Lung (tissue), 12 donors: ENCODE results near the gene MARK4. TPM values are rescaled to one million over a fixed set of nuclear protein-coding genes. Genes with fewer than 3 reads are reported as not detected.

Source experiments
- ATAC-seq: fragments of 200-7000 bp; cut with Tn5 transposase; one replicate; pipeline ENCODE4 v1.9.1; 2020; ENCODE audit warnings: moderate number of reproducible peaks; ENCODE audit not compliant: insufficient read depth, low FRiP score
- DNase-seq, 3 donors: peaks; one replicate each; pipeline ENCODE4 v3.0.0-alpha.2; 2013 to 2017
- H3K27ac ChIP-seq, 2 donors: one replicate each; pipeline ENCODE4 v1.5.1; 2013; ENCODE audit warnings: mild to moderate bottlenecking in 2 of 2, moderate library complexity in 2 of 2, control low read depth in 1 of 2, inconsistent platforms in 1 of 2, low read depth in 1 of 2, low read length in 1 of 2
- H3K27me3 ChIP-seq, 3 donors: one replicate each; pipeline ENCODE4 v1.5.1; 2013; ENCODE audit warnings: low read length in 2 of 3; ENCODE audit not compliant: control insufficient read depth in 3 of 3, insufficient read depth in 3 of 3
- H3K36me3 ChIP-seq, 4 donors: one replicate each; pipeline ENCODE4 v1.5.1; 2013; ENCODE audit warnings: low read length in 4 of 4, mild to moderate bottlenecking in 1 of 4, moderate library complexity in 1 of 4; ENCODE audit not compliant: control insufficient read depth in 4 of 4, insufficient read depth in 4 of 4
- H3K4me1 ChIP-seq, 5 donors: one replicate each; pipeline ENCODE4 v1.5.1; 2013; ENCODE audit warnings: low read length in 5 of 5, mild to moderate bottlenecking in 2 of 5, moderate library complexity in 1 of 5; ENCODE audit not compliant: control insufficient read depth in 5 of 5, insufficient read depth in 5 of 5
- H3K4me3 ChIP-seq: one replicate; pipeline ENCODE4 v1.5.1; 2013; ENCODE audit warnings: mild to moderate bottlenecking, control low read depth, moderate library complexity
- H3K9ac ChIP-seq, 2 donors: one replicate each; pipeline ENCODE4 v1.5.1; 2013; ENCODE audit warnings: low read length in 2 of 2, control low read depth in 1 of 2; ENCODE audit not compliant: insufficient read depth in 1 of 2
- H3K9me3 ChIP-seq, 4 donors: one replicate each; pipeline ENCODE4 v1.5.1; 2013; ENCODE audit warnings: low read length in 3 of 4, mild to moderate bottlenecking in 1 of 4, moderate library complexity in 1 of 4; ENCODE audit not compliant: control insufficient read depth in 4 of 4, insufficient read depth in 3 of 4
- CTCF ChIP-seq: IDR thresholded peaks from 2 replicates; pipeline ENCODE4 v1.5.1; 2012; ENCODE audit warnings: mild to moderate bottlenecking; ENCODE audit errors: control extremely low read depth, extremely low read depth
- WGBS, 2 donors: extraction: QIAGEN DNeasy Blood & Tissue Kit; methylation state at CpG; one replicate each; pipeline ENCODE4 v1.1.7; 2013; 5-methylcytosine and 5-hydroxymethylcytosine counted together
- polyA plus RNA-seq, 2 donors: library from polyadenylated mRNA; stranded (reverse); fragments of 200-250 nt; gene quantifications; one replicate each; pipeline ENCODE4 v1.2.1, GENCODE V29; 2013
- total RNA-seq, 2 donors: library from RNA; depleted of rRNA in 1 of 2; stranded (reverse); fragments of >200 nt in 1 of 2; gene quantifications; one replicate each; pipeline ENCODE4 v1.2.1, GENCODE V29; 2014 to 2021
- donor health status: control.
- donor health status: control.
- donor health status: Bipolar disorder and iron deficiency.
- donor health status: healthy.
- donor health status: DM: yes; HTN: yes; CAD: no.

MARK4 gene
- total and polyA plus RNA-seq, 4 donors = 12.6 to 47.0 (median 20.6) TPM

- H3K27me3 ChIP-seq = no peaks in the 10 kb centered on the region
- 71 to 77% methylated on average over 12 of the region's 12 CpGs for WGBS, 2 donors
- no peak overlapping the region for H3K4me3 ChIP-seq
- no peak overlapping the region for H3K27ac ChIP-seq
- no peak for ATAC-seq
- TF ChIP-seq CTCF = no peak
- H3K36me3 ChIP-seq = peaks cover 0 to 6% (median 3%) of the 10 kb centered on the region in 4 donors
- H3K9me3 ChIP-seq = no peaks in the 10 kb centered on the region
- DNase-seq = no peak
- peaks cover 0 to 24% (median 10%) of the 10 kb centered on the region in 5 donors for H3K4me1 ChIP-seq
- no peak overlapping the region for H3K9ac ChIP-seq
Observed at GRCh38 chr19:45253396-45254027, 2.4 kb downstream of the MARK4 start.

GRCh38 chr19:45254044-45254531 is 3.0 kb downstream of the MARK4 start:
- H3K27me3 ChIP-seq = no peaks in the 10 kb centered on the region
- ATAC-seq (no peak), DNase-seq (no peak)
- no peak overlapping the region for H3K9ac ChIP-seq
- peaks cover 0 to 23% (median 10%) of the 10 kb centered on the region in 5 donors for H3K4me1 ChIP-seq
- 72 to 83% methylated on average over 8 to 11 of the region's 11 CpGs for WGBS, 2 donors
- no peak overlapping the region for H3K4me3 ChIP-seq
- TF ChIP-seq CTCF = no peak
- no peak overlapping the region for H3K27ac ChIP-seq
- peaks cover 0 to 6% (median 5%) of the 10 kb centered on the region in 4 donors for H3K36me3 ChIP-seq
- no peaks in the 10 kb centered on the region for H3K9me3 ChIP-seq

- Histone ChIP-seq H3K4me1 (peaks cover 0 to 20% (median 10%) of the 10 kb centered on the region in 5 donors), H3K27ac (no peak overlapping the region), H3K9ac (no peak overlapping the region), H3K9me3 (no peaks in the 10 kb centered on the region), H3K4me3 (no peak overlapping the region), H3K27me3 (no peaks in the 10 kb centered on the region), H3K36me3 (peaks cover 0 to 8% (median 6%) of the 10 kb centered on the region in 4 donors)
- no peak for ATAC-seq
- DNase-seq = no peak
- no peak for TF ChIP-seq CTCF
- 86 to 94% methylated on average over 9 of the region's 9 CpGs for WGBS, 2 donors
Observed at GRCh38 chr19:45255611-45256157, 4.6 kb downstream of the MARK4 start.
